ENCODE results near the gene EFEMP2.

The EFEMP2 gene

DNA sequence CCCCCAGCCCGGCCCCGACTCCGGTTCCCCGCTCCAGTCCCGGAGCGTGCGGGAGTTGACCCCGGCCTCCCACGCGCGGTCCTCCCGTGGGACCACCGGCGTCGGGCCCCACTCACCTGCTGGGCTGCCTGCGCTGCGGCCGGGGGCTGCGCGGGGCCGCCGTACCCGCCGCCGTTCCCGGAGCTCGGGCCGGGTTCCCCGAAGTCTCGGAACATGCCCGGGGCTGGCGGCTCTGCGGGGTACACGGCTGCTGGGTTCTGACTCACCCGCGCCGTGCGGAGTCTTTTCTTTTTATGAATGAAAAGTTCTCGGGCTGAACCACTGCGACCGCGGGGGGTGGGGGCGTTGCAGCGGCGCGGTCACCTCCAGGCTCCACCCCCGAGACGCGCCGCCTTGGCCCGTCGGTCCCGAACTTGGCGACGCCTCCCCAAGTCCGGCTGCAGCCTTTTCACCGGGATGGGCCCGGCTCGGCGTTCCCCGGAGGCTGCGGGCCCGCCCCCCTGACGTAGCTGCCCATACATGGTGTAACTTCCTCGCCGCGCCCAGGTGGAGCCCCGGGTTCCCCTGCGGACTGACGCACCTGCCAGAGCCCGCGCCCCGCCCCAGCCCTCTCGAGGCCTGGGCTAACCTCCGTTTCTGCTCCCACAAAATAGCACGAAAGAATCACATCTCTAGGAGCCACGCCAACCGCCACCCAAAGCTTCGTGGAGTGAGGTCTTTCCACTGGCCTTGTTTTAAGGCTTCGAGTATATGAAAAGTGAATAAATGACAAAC is 27.7 kb upstream of the EFEMP2 start, which contains the start of gene FOSL1:
Gene FOSL1, minus strand, starts transcription at position 264 of the 774 bp plus-strand sequence. Its CDS starts 49 bp downstream, at position 215.
- TF ChIP-seq, protein P1, sequence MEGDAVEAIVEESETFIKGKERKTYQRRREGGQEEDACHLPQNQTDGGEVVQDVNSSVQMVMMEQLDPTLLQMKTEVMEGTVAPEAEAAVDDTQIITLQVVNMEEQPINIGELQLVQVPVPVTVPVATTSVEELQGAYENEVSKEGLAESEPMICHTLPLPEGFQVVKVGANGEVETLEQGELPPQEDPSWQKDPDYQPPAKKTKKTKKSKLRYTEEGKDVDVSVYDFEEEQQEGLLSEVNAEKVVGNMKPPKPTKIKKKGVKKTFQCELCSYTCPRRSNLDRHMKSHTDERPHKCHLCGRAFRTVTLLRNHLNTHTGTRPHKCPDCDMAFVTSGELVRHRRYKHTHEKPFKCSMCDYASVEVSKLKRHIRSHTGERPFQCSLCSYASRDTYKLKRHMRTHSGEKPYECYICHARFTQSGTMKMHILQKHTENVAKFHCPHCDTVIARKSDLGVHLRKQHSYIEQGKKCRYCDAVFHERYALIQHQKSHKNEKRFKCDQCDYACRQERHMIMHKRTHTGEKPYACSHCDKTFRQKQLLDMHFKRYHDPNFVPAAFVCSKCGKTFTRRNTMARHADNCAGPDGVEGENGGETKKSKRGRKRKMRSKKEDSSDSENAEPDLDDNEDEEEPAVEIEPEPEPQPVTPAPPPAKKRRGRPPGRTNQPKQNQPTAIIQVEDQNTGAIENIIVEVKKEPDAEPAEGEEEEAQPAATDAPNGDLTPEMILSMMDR (conservative IDR thresholded peaks at IDR 0.05; ENCODE audit: low read length), result no peak
- DNase-seq (ENCODE audit: low read depth), result peak; percentile 97

DNA sequence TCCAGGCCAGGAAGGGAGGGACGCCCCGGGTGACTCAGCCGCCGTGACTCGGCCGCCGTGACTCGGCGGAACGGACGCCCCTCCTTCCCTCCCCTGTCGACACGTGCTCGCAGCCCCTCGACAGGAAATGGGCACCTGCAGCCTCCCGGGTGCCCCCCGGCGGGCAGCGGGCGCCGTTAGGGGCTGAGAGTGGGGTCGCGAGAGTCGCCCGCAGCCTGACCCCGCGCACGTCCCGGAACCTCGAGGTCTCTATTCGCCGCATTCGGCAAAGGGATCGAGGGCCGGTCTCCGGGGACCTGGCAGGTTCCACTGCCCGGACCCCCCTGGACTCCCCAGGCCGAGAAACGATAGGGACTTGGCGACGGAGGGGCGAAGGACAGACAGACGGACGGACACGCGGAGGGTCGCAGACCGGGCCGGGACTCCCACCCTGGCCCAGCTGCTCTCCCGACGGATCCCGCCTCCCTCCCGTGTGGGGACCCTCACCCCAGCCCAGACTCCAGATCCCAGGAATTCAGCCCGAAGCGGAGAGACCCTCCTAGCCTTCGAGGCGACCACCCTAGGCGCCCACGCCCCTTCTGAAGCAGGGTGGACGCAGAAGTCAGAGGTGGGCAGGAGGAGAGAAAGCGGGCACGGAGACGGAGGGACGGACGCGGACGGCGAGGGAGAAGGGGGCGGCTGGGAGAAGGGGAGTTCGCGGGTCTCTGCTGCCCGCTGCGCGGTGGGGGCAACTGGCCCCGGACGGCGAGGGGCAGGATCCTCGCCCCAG is 26.9 kb upstream of the EFEMP2 start:
- H3K4me3 ChIP-seq (ENCODE audit: low read length), result peak overlapping the region; percentile 96
- DNase-seq (ENCODE audit: low read depth), result peak; percentile 79
- TF ChIP-seq, protein P1 (conservative IDR thresholded peaks at IDR 0.05; ENCODE audit: low read length), result no peak

More for the DNA sequence above, 27.7 kb upstream of the EFEMP2 start, which contains the start of gene FOSL1:
- peak within 1 kb of the TSS; percentile 96 for H3K4me3 ChIP-seq (ENCODE audit: low read length)

DNA sequence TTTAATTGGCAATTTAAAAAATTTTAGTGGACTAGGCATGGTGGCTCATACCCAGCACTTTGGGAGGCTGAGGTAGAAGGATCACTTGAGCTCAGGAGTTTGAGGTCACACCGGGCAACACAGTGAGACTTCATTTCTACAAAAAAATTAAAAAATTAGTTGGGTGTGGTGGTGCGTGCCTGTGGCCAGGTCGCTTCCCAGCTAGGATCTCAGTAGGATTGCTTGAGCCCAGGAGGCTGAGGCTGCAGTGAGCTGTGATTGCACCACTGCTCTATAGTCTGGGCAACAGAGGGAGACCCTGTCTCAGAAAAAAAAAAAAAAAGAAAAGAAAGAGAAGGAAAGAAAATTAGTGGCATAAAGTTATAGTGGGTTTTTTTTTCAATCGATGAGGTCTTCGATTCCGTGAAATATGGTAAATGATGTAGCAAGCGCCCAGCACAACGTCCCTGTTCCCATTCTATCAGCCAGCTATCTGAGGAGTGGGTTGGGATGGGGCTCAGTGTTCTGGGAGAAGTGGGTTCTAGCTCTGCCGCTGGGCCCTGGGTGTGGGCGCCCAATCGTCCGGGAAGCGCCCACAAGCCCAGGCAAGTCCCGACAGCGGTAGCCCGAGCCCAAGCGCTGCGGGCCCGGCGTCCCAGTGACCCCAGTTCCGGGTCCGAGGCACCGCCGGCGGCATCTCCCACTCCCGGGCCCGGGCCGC is 26.2 kb upstream of the EFEMP2 start:
- TF ChIP-seq, protein P1 (conservative IDR thresholded peaks at IDR 0.05; ENCODE audit: low read length), result no peak
- DNase-seq (ENCODE audit: low read depth), result peak; percentile 62
- peak overlapping the region; percentile 96 for H3K4me3 ChIP-seq (ENCODE audit: low read length)

DNA sequence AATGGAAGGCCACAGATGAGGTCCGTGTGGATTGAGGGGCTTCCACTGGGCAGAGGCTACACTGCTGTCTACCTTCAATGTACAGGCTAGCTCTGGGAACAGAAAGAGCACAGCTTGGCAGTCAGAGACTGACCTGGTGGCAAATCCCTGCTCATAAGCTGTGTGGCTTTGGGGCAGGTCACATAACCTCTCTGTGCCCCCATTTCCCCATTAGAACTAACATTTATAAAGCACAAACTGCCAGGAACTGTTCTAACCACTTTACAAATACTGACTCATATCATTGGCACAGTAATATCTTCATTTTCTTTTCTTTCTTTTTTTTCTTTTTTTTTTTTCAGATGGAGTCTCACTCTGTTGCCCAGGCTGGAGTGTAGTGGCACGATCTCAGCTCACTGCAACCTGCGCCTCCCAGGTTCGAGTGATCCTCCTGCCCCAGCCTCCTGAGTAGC is 24.4 kb upstream of the EFEMP2 start:
- peak overlapping the region; percentile 20; the same call in 1 of the 2 replicates for H3K4me3 ChIP-seq (ENCODE audit: low read length)

DNA sequence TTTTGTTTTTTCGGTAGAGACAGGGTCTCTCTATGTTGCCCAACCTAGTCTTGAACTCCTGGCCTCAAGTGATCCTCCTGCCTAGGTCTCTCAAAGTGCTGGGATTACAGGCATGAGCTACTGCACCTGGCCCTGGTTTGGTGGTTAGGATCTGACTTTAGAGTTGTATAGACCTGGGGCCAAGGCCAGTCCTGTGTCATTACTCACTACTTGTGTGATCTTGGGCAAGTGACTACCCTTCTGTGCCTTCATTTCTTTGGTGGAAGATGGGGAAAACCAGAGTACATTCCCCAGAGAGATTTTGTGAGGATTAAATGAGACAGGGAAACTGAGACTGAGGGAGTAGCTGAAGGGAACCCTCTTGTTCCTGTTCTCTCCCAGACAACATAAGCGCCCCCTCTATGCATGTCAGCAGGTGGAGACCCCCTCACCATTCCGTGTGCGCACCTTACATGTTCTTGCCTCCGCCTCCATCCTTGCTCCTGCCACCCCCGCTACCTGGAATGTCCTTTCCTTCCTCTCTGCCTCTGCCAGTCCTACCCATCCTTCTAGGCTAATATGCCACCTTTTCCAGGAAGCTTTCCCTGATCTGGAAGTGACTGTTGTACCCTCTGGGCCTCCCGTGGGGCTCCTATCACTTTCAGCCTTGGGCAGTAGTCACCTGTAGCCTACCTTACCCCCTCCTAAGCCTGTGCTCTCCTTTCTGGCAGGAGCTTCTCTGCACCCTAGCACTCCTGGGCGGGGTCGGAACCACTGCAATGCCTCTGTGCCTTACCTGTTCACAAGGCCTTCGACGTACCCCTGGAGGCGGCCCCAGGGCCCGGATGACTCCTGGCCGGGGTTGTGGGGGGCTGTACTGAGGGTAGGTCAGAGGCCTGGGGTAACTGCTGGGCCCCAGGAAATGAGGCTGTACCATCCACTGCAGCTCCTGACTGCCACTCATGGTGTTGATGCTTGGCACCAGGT is 23.7 kb upstream of the EFEMP2 start:
- no peak for DNase-seq (ENCODE audit: low read depth)
- H3K4me3 ChIP-seq (ENCODE audit: low read length), result peak overlapping the region; percentile 20; the same call in 1 of the 2 replicates
- TF ChIP-seq, protein P1 (conservative IDR thresholded peaks at IDR 0.05; ENCODE audit: low read length), result no peak

More for the DNA sequence above, 24.4 kb upstream of the EFEMP2 start:
- TF ChIP-seq, protein P1 (conservative IDR thresholded peaks at IDR 0.05; ENCODE audit: low read length), result no peak
- DNase-seq (ENCODE audit: low read depth), result no peak

DNA sequence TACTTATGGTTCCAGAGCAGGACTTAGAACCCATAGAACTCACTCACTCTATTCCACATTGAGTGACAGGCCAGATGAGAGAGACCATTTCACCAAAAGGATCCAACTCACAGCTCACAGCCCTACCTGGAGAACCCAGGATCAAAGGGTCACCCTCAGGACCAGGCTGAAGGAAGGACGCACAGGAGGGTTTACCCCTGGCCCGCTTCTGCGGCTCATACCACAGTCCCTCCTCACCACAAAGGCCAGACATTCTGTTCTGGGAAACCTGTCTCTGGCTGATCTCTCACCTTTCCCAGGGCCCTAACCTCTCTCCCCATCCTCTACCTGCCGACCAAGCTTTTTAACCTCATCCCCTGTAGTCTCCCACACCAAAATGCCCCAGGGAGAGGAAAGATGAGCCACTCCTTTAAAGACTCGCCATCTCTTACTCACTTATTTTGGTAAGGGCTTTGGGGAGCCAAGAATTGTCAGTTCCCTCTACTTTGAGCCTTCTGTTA is 22.9 kb upstream of the EFEMP2 start:
- H3K4me3 ChIP-seq (ENCODE audit: low read length), result no peak overlapping the region
- TF ChIP-seq, protein P1 (conservative IDR thresholded peaks at IDR 0.05; ENCODE audit: low read length), result no peak
- DNase-seq (ENCODE audit: low read depth), result no peak

All from AG10803 (cell line).